OCI-M2 (cell line): ENCODE data around the gene DHRS12.
"Not testable (repeated sequence)": the region's sequence is repeated elsewhere in the genome, so short reads cannot be mapped to it uniquely, and the experiment has no call there.

ENCODE experiments used
- DNase-seq: peaks from one replicate; lab custom pipeline; 2025; ENCODE audit not compliant: unreplicated experiment; lab: John Stamatoyannopoulos, UW

Gene DHRS12

DNA sequence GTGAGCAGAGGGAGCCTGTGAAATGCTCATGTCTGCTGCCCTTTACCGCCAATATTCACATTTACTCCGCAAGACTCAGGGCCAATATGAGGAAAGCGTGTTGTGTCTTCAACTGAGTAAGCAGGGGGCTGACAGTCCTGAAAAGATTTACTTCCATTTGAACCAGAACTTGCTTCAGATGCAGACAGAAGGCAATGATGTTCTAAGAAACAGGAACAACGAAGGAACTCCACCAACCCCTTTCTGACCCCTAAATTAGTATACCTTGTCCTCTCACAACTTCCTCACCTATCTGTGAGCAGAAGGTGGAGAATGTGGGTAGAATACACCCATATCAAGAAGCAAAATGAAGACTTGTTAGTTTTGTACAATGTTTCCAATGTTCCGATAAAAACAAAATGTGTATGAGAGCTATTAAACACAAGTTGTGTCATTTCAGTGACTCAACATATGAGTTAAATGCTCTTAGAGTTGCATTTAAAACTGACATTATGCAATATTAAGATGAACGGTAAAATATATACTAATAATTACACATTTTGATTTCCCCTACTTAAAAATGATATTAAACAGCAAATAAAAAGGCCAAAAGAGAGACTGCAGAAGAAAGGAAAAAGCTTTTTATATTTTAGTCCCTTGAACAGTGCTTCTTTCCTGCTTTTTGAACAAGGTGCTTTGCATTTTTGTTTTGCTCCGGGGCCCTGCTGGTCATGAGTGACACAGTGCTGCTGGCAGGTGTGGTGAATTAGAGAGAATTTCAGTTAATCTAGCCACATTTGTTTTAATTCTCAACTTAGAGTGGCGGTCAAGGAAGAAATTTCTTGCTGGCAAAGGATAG is 25.0 kb upstream of the DHRS12 start:
- no peak for DNase-seq

DNA sequence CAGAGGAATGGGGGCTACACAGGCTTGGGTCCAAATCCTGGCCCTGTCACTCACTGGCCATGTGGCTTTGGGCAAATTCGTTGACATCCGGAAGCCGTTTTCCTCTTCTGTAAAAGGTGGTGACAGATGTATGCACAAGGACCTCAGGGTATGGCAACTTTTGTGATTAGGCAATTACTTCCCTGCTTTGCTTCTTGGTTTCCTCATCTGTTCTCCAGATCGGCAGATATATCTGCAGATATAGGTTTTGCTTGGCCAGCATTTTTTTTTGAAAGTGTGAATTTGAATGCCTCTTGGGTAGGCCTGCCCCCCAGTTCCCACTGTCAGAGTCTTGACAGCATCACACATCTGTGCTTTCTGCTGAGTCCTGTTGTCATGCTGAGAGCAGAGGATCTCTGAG is 23.3 kb upstream of the DHRS12 start:
- no peak for DNase-seq

DNA sequence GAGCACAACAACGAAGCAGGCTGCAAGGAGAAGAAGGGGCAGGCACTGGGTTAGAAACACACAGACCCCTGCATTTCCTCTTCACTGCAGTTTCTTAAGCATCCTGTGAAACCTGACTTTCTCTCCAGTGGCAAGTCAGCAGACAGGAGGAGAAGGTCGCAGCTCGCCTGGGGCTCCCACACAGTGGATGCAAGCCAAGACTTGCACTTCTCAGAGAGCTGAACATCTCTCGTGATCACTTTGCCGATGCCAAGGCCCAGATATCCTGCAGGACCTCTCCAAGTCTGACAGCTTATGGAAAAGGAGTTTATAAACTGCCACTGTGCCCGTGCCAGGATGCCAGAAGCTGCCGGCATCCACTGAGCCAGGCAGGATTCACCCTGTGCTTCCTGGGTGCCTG is 22.6 kb upstream of the DHRS12 start:
- no peak for DNase-seq

DNA sequence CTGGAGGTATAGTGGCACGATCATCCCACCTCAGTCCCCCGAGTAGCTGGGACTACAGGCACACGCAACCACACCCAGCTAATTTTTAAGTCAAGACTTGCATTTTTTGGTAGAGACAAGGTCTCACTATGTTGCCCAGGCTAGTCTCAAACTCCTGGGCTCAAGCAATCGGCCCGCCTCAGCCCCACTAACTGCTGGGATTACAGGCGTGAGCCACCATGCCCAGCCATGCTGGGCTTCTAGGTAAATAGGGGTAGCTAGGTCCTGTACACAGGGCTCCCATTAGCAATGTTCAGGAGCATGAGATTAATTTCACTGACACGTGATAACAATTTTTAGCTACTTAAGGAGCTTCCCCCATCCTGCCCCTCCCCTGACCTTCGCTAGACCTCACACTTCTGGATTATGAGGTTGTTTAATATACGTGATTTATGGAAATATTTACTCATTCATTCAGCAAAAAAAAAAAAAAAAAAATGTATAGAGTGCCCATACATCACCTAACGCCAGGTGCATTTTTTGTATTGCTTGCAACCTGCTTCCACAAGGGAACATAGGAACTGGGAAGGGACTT is 21.8 kb upstream of the DHRS12 start:
- DNase-seq = no peak

DNA sequence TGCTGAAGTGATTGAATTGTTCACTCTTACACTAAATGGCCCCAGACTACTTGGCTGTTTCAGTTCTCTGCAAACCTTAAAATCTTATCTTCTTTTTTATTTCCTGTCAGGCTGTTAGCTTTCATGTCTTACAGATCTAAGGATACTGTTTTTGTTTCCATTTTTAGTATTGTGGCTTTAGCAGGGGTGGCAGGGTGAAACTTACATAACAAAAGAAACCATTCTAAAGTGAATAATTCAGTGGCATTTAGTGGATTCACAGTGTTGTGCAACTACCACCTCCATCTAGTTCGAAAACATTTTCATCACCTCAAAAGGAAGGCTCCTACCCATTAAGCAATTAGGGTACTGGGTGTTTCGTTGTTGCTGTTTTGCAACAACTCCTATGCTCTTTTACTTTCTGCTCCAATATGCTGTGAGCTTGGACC is 21.2 kb upstream of the DHRS12 start:
- no peak for DNase-seq

DNA sequence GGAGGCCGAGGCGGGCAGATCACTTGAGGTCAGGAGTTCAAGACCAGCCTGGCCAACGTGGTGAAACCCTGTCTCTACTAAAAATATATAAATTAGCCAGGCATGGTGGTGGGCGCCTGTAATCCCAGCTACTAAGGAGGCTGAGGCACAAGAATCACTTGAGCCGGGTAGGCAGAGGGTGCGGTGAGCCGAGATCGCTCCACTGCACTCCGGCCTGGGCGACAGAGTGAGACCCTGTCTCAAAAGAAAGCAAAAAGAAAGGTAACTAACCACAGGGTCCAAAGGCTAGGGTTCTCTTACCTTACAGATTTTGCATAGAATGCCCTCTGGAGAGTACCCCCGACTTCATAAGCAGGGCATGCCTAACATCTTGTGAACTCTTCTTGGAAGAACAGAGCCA is 20.7 kb upstream of the DHRS12 start:
- DNase-seq = not testable (repeated sequence)

DNA sequence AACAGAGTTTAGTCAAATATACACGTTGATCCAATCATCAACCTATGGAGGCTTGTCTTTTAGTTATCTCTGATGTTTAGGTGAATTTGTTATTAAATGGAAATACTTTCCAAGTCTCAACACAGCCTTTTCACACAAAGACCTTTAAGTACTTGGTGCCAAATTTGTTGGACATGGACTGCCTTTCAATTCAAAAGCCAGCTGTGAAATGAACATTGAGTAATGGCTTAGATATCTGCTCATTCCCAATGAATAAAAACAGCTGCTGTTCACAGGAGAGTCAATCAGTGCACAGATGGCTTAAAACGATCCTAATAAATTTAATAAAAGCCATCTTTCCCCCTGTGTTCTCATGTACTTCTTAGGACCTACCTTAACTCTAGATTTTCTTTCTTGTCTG is 19.9 kb upstream of the DHRS12 start:
- no peak for DNase-seq

DNA sequence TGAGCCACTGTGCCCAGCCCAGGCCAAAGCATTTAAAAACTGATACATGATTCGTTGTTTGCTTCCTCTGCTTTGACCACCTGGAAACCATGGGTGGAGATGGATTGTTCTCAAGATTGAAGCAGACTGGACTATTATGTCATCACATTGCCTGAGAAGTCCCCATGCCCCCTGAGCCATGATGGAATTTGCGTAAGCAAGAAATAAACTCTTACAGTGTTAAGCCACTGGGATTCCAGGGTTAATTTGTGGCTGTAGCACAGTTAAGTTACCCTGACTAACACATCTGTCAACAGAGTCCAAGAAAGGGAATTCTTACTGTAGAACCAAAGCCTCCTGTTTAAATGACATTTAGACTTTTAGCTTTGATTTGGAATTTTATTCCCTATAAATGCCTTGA is 19.4 kb upstream of the DHRS12 start:
- no peak for DNase-seq

DNA sequence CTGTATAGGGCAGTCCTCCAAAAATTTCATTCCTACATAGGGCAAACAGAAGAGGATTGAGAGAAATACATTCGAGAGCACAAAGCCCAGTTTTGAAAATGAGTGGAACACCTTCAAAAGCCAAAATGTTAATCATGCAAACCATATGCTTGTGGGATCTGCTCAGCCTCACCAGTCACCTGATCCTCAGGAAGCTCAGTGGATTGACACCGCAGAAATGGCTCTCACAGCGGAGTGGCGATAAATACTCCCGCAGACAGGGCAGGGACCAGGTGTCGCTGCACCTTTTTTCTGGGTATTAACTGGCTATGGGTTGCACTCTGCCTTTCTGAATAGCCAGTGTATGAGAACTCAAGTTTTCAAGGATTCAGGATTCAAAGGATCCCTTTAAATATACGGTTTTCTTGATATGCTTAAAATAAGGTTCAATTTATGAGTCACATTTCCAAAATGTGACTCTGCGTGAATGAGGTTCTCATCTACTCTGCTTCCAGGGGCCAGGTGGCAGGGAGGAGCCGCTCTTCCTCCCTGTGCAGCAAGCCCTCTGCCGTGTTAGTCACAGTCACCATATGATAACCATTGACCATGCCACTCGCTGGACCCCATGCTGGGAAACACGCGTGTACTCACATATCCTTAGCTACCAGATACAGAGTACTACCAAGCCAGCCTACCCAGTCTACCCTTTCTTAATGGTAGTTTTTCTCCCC is 18.3 kb upstream of the DHRS12 start:
- DNase-seq = no peak

DNA sequence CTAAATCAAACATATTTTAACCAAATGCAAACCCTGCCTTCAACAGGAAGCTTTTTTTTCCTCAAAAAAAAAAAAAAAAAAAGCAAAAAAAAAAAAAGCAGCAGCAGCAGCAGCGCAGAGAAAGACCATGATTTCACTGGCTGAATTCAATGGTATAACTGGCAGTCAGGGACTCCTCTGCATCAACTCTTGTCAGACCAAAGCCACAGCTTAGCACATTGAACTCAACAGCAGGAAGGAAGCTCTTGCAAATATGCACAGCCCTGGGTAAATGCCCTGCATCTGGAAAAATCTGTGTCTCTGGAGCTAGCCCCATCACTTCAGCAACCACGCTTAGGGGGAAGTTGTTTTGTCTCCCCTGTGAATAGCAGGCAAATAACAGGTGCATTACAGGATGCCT is 17.6 kb upstream of the DHRS12 start:
- no peak for DNase-seq

DNA sequence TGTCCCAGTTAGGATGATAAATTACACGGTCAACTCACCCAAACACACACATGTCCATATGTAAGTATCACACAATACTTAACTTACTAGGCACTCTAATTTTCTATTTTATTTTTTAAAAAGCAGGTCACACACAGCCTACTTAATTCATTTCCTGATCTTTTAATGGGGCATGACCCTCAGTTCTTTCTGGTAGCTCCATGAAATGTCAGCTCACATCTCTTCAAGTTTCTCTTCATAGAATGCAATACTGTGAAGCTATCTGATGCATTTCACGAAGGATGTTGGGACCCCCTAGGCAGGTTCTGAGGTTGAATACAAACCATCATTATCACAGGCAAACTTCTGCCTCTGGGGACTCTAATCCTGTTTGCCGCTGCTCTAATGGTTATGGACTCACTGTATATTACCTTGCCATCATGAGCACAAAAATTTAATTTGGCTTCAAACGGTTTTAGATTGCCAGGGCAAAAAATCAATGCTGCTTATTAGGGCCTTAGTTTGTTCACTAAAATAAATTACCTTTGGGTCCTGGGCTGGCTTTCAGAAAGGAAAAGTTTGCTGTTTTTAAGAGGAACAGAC is 16.1 kb upstream of the DHRS12 start:
- no peak for DNase-seq

DNA sequence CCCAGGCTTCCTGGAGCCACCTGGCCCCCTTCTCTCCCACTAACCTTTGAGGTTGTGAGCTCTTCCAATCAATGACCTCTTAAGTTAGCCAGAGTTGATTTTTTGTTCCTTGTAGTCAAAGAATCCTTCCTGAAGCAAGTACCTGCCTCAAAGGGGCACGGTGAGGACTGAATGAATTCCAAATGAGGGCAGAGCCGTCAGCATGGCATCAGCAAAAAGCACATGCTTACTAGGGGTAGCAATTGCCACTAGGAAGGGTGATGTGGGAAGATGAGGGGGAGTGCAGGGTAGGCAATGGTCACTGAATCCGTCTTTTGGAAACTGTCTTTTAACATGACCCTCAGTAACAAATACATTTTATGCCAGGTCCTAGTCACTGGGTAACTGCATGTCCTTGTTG is 15.6 kb upstream of the DHRS12 start:
- DNase-seq = no peak

DNA sequence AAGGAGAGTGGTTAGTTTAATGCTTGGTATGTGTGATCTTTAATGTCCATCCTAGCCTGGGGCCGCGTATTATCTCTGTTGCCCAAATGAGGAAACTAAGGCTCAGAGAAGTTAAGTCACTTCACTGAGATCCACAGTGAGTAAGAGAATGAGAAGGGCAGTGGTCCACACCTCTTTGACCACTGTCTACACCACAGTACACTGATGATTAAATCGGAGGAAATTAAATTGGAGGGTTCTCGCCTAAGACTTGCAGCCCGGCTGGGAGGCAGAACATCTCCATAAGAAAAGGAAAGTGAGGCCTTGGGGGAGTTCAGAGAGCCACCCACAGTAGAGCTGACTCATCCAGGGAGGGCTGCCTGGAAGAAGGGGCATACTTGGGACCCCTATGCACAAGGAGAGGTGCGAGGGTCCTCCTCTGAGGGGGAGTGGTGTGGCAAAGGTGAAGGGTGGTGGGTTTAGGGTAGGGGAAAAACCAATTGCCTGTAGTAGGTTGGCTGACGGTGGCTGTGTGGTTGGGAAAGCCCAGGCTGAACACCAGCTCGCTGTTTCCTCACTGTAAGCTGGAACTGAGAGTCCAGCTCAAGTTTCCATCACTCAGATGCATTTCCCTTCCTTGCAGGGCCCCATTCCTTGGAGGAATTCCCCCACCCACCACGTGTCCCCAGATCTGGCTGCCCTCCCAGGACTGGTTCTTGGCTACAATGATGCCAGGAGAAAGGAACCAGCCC is 15.0 kb upstream of the DHRS12 start:
- DNase-seq = no peak

DNA sequence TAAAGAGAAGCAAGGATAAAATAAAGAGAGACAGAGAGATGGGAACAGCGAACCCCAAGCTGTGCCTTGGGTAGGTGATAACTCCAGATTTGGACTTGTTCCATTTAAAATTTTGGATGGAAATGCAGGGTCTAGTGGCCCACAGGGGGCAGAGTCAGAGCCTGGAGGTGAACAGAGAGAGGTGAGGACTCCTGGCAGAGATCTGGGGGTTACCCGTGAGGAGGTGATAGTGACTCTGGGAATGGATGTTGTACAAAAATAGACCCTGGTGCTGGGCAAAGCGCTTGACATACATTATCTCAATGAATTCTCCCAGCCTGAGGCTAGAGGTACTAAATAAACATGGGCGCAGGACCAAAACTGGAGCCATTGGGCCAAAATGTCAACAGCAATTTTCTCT is 14.3 kb upstream of the DHRS12 start:
- DNase-seq = no peak

DNA sequence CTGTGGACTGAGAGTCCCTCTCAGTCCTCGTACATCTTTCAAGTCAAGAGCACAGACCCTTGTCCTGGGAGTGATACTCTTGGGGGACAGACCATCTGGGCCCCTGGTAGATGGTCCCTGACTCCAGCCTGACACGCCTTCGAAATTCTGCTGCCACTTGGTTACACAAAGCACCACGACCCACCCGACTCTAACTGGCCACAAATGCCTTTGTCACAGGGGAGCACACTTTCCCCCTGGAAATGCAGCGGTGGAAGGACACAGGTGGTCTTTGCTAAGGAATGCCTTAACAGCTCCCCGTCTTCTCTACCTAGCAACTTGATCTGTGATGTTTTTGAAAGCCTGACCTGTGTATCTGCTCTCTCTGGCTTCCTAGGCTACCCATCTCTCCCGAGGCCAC is 13.8 kb upstream of the DHRS12 start:
- DNase-seq = no peak

DNA sequence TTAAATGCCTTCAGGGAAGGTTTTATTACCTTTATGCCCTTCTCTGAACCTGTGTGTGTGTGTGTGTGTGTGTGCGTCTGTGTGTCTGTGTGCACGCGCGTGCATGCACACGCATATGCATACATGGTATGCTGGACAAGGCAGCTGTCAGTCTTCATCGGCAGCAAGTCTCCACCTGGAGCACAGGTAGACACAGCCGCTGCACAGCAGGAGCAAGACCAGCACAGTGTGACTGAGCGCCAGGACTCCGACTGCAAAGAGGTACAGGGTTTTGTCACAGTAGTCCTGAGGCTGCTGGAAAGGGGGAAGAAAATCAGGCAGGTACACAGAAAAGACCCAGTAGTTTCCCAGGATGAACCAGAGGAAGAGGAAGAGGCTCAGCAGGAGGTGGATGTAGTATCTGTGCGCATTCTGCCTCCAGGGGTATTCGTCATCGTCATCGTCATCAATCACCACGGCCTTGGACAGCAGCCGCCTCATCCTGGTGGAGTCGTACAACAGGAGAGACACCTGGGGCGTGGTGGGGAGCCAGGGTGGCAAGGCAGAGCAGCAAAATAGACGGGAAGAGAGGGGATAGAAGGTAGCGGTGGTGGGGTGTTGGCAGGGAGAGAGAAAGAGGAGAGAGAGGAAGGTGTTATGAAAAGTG is 12.8 kb upstream of the DHRS12 start:
- no peak for DNase-seq

DNA sequence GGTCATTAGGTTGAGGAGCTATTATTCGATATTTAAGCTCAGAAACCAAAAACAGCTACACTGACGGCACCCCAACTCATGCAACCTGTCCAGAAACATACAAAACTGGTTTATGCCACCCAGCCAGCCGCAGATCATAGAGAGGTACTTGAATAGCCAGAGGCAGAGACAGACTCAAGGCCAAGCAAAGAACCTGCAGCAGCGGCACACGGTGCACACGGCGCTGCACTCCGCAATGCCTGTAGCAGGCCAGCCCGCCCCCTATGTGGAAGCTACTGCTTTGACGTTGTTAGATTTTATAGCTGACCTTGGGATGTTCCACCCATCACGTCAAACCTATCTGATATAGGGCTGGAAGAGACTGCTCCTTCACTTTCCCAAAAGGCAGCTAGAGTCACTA is 11.9 kb upstream of the DHRS12 start:
- no peak for DNase-seq

DNA sequence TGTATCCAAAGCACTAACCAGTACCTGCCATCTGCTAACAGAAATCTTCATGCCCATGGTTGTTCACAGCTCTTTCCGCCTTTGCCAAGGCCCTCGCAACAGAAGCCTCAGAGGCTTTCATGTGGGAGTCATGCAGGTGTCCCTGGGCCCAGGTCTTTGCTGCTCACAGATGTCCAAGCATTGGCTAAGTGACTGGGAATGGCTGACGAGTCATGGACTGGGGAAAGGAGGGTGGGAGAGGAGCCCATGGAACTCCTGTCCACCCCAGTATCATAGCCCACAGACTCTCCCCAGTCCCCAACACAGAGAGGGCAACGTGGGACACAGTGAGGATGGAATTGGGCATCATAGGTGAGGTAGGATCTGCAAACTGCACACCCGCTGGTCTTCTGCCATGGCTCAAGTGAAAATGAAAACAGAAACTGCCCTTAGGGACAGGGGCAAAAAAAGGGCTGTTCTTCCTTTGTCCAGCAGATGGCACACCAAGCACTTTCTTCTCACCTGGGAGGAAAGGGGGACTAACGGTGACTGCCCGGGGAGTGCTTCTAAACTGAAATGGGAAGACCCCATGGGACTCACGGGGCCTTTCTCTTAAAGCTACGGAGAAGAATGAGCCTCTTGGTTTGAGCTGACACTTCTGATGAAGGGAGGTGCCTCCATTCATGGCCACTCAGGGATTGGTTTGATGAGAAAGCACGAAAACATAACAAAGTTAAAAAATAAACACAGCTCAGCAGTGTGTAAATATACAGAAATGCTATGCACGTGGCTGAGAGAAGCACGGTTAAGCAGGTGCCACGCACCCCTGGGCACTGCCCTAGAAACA is 11.1 kb upstream of the DHRS12 start:
- peak; percentile 26 for DNase-seq

DNA sequence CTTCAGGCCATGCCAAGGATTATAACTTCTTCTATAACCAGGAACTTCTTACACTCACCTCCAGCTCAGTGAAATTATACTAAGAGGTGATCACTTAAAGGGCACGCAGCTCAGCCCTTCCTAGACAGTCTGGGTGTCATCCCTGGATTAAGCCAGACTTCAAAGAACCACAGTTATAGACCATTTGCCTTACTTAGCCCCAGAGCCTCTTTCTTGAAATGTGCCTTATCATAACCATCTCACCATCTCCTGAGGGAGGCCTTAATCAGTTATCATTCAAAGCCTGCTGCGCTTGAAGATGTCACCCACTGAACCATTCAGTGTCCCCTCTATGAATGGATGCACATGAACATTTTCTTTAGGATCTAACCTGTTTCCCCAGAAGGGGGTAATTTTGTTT is 10.1 kb upstream of the DHRS12 start:
- DNase-seq = no peak

DNA sequence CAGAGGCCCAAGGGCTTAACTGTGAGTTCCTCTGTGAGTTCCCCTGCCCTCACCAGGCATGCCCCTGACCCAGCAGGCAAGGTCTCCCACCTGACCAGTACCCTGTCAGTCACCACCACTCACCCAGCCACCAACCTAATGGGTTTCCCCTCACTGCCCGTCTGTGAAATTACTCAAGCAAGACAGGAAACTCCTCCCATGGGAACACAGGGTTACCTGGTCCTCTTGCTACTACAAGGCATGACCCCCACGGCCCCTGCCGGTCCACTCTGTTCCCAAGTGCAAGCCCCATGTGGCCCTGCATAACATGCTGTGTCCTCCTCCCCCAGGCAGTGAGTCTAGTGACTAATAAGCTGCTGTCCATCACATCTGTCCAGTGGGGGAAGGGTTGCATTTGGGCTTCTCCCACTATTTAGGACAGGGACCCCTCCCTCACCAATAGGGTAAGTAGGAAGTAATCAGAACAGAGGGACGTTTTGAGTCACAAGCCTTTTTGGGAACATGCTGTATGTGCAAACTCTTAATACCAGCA is 8.0 kb upstream of the DHRS12 start:
- DNase-seq = no peak
